ENCODE measurements around the gene SCN4A. TPM values are rescaled to one million over a fixed set of nuclear protein-coding genes. Genes with fewer than 3 reads are reported as not detected.
"Not testable (repeated sequence)": the region's sequence is repeated elsewhere in the genome, so short reads cannot be mapped to it uniquely, and the experiment has no call there.

Gene SCN4A
- total RNA-seq, 1 donor from 2014 or later: 0.78 TPM

DNA sequence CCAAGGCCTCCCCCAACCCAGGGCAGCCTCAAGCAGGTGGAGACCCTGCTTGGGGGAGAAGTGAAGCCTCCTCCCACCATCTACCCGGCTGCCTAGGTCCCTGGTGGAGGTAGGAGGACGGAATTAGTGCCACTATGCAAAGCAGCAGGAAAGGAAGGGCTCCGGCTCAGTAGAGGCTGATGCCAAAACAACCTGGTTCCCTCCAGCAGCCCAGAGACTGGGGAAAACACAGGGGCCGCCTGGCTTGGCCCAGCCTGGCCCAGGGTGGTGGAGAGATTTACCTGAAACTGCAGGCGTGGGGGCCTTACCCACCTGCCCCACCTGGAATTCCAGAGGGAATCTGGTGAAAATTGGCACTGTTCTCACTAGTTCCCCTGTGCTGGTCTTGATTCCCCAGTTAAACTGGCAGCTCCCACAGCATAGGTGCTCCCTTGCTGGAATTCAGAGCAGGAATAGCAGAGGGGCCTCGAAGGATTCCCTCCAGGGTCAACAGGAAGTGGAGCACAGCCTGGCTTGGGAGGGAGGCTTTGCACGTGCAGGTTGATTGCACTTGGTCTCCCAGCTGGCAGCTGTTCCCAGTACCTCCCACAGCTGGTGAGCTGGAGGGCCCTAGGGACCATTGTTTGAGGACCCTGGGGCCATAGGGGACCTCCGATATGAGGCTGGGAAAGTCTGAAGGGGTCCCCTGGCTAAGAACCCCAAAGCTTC is 45.1 kb downstream of the SCN4A start:
- peaks cover 87% of the 10 kb centered on the region for H3K4me1 Mint-ChIP-seq
- TF ChIP-seq, protein P1, sequence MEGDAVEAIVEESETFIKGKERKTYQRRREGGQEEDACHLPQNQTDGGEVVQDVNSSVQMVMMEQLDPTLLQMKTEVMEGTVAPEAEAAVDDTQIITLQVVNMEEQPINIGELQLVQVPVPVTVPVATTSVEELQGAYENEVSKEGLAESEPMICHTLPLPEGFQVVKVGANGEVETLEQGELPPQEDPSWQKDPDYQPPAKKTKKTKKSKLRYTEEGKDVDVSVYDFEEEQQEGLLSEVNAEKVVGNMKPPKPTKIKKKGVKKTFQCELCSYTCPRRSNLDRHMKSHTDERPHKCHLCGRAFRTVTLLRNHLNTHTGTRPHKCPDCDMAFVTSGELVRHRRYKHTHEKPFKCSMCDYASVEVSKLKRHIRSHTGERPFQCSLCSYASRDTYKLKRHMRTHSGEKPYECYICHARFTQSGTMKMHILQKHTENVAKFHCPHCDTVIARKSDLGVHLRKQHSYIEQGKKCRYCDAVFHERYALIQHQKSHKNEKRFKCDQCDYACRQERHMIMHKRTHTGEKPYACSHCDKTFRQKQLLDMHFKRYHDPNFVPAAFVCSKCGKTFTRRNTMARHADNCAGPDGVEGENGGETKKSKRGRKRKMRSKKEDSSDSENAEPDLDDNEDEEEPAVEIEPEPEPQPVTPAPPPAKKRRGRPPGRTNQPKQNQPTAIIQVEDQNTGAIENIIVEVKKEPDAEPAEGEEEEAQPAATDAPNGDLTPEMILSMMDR (IDR thresholded peaks at IDR 0.05): no peak
- H3K4me3 Mint-ChIP-seq: peak overlapping the region; percentile 98
- ChIA-PET POLR2A (interaction anchor here (0.5 to 19.1 kb wide), 16 partner anchors 9 to 229 kb away, joined by 3 to 837 read pairs (median 4); partner anchors contain the start of genes DDX42, GH1 and ICAM2), CTCF (interaction anchor here (0.8 to 8.9 kb wide), 4 partner anchors 8 to 98 kb away, joined by 4 to 146 read pairs (median 44); partner anchors contain the start of gene GH1)
- peaks cover 46% of the 10 kb centered on the region for H3K36me3 Mint-ChIP-seq (ENCODE audit: low read depth)
- no peaks in the 10 kb centered on the region for H3K27me3 Mint-ChIP-seq
- DNase-seq: peak; percentile 49
- peak; percentile 25 for ATAC-seq (ENCODE audit: low read depth)
- intact Hi-C loops (cut with micrococcal nuclease): no loop called here
- peak overlapping the region; percentile 96 for H3K27ac Mint-ChIP-seq
- H3K9me3 Mint-ChIP-seq: no peaks in the 10 kb centered on the region

DNA sequence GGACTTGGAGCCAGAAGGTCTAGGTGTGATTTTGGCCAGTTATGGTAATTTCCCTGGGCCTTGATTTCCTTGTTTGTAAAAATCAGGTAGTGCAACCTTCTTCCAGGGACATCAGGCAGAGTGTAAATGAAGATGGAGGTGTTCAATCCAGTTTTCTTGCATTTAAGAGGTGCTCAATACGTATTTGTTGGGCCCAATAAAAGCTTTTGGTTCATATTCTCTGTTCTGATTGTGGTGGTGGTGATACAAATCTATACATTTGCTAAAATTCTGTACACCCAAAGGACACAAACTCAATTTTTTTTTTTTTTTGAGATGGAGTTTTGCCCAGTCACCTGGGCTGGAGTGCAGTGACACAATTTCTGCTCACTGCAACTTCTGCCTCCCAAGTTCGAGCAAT is 46.6 kb downstream of the SCN4A start:
- no peak for ATAC-seq (ENCODE audit: low read depth)
- H3K27ac Mint-ChIP-seq: peak overlapping the region; percentile 96
- H3K4me3 Mint-ChIP-seq: peak overlapping the region; percentile 71
- peaks cover 37% of the 10 kb centered on the region for H3K36me3 Mint-ChIP-seq (ENCODE audit: low read depth)
- no peaks in the 10 kb centered on the region for H3K9me3 Mint-ChIP-seq
- H3K27me3 Mint-ChIP-seq: no peaks in the 10 kb centered on the region
- ChIA-PET CTCF (interaction anchor here (1.2 to 2.8 kb wide), 3 partner anchors 20 to 100 kb away, joined by 3 to 34 read pairs (median 6); no protein-coding TSS in a partner anchor), POLR2A (interaction anchor here (0.5 to 19.1 kb wide), 10 partner anchors 8 to 729 kb away, joined by 3 to 837 read pairs (median 6); partner anchors contain the start of genes GH1 and ICAM2)
- intact Hi-C loops (cut with micrococcal nuclease): no loop called here
- TF ChIP-seq, protein P1 (IDR thresholded peaks at IDR 0.05): no peak
- H3K4me1 Mint-ChIP-seq: peaks cover 95% of the 10 kb centered on the region
- no peak for DNase-seq

DNA sequence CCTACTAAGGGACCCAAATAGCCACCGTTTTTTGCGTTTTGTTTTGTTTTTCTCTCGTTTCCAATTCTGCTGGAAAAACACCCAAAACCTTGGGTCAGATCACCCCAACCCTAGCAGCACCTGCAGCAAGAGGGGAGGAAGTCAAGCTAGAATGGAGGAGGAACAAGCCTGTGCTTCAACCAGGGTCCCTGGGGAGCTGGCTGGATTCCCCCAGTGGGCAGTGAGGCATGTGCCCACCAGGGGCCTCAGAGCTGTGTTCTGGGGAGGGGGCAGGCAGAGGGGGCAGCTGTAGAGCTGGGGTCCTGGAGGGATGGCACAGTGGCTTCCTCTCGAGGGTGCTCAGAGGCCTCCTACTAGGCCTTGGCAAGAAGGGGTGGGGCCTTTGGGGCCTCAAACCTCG is 47.1 kb downstream of the SCN4A start:
- ATAC-seq (ENCODE audit: low read depth): peak; percentile 65
- CTCF ChIA-PET: interaction anchor here (1.2 to 2.8 kb wide), 4 partner anchors 8 to 100 kb away, joined by 3 to 34 read pairs (median 5); no protein-coding TSS in a partner anchor
- Mint-ChIP-seq H3K9me3 (no peaks in the 10 kb centered on the region), H3K4me1 (peaks cover 95% of the 10 kb centered on the region), H3K27me3 (no peaks in the 10 kb centered on the region), H3K27ac (peak overlapping the region; percentile 96), H3K36me3 (ENCODE audit: low read depth) (peaks cover 32% of the 10 kb centered on the region), H3K4me3 (peak overlapping the region; percentile 71)
- intact Hi-C loops (cut with micrococcal nuclease): loop anchor here (1.0 kb wide), 1 partner anchor 8 kb away; no protein-coding TSS in a partner anchor
- POLR2A ChIA-PET: interaction anchor here (0.5 to 19.1 kb wide), 9 partner anchors 8 to 728 kb away, joined by 3 to 837 read pairs (median 7); partner anchors contain the start of genes GH1 and ICAM2
- DNase-seq: peak; percentile 85
- TF ChIP-seq, protein P1 (IDR thresholded peaks at IDR 0.05): no peak

DNA sequence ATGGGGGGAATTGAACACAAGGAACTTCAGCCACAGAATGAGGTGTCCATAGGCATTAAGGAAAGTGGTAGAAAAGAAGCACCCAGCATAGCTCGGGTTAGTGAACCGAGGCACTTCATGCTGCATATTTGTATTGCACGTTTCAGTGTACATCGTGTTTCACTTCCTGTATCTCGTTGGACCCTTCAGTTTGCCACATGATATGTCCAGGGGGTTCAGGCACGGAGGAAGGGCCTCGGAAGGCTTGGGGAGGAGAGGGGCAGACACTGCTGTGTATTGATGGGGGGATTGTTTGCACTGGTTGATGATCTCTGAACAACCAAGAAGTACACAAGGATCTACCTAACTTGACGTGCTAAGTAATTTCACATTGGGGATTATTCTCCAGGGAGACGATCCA is 50.3 kb downstream of the SCN4A start:
- CTCF ChIA-PET: interaction anchor here (0.7 to 9.5 kb wide), 5 partner anchors 24 to 211 kb away, joined by 3 to 321 read pairs (median 7); partner anchors contain the start of gene ICAM2
- peak overlapping the region; percentile 71 for H3K4me3 Mint-ChIP-seq
- peak; percentile 51 for ATAC-seq (ENCODE audit: low read depth)

DNA sequence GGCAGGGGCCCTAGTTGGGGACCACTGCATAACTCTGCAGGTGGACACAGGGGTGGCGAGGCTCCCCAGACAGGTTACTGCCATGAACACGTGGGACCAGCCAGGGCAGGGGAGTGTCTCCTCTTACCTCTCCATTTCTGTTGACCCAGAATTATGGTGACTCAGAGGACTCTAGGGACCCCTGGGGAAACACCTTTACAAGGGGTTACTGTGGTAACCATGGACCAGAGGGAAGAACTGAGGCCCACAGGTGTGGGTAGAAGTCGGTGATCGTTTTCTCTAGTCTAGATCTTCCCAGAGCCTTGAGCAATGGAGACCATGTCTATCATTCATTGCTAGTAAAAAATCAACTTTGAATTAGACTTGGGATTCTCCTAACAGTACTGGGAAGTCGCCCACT is 51.9 kb downstream of the SCN4A start:
- H3K27me3 Mint-ChIP-seq; H3K9me3 Mint-ChIP-seq; intact Hi-C loops (cut with micrococcal nuclease); H3K36me3 Mint-ChIP-seq (ENCODE audit: low read depth): not testable (repeated sequence)
- peak overlapping the region; percentile 87 for H3K27ac Mint-ChIP-seq
- peak overlapping the region; percentile 59 for H3K4me3 Mint-ChIP-seq
- ChIA-PET POLR2A (interaction anchor here (0.7 to 19.1 kb wide), 11 partner anchors 9 to 213 kb away, joined by 4 to 837 read pairs (median 17); partner anchors contain the start of genes CD79B, ERN1 and ICAM2), CTCF (interaction anchor here (1.5 to 12.3 kb wide), 11 partner anchors 9 to 212 kb away, joined by 6 to 321 read pairs (median 46); partner anchors contain the start of genes CD79B, CSHL1, ERN1 and ICAM2)
- ATAC-seq (ENCODE audit: low read depth) (peak; percentile 37), DNase-seq (peak; percentile 49)
- H3K4me1 Mint-ChIP-seq: peaks cover 88% of the 10 kb centered on the region

More for the DNA sequence above, 50.3 kb downstream of the SCN4A start:
- intact Hi-C loops (cut with micrococcal nuclease); H3K27me3 Mint-ChIP-seq; H3K36me3 Mint-ChIP-seq (ENCODE audit: low read depth); H3K9me3 Mint-ChIP-seq: not testable (repeated sequence)
- DNase-seq: peak; percentile 51
- Mint-ChIP-seq H3K4me1 (peaks cover 88% of the 10 kb centered on the region), H3K27ac (peak overlapping the region; percentile 94)
- POLR2A ChIA-PET: interaction anchor here (0.6 to 19.1 kb wide), 9 partner anchors 8 to 223 kb away, joined by 3 to 837 read pairs (median 4); partner anchors contain the start of genes CD79B and ICAM2

DNA sequence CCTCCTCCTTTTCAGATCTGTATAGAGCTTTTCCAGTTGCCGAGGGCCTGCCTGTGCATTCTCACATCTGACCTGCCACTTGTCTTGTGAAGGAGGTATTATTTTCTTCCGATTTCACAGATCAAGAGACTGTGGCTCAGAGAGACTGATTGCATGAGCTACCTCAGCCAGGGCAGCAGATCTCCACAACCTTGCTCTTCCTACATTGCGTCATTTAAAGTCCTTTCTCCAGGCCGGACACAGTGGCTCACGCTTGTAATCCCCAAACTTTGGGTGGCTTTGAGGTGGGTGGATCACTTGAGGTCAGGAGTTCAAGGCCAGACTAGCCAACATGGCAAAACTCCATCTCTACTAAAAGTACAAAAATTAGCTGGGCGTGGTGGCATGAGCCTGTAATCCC is 52.7 kb downstream of the SCN4A start:
- H3K36me3 Mint-ChIP-seq (ENCODE audit: low read depth); intact Hi-C loops (cut with micrococcal nuclease); ATAC-seq (ENCODE audit: low read depth); DNase-seq; H3K27me3 Mint-ChIP-seq; H3K9me3 Mint-ChIP-seq: not testable (repeated sequence)
- peak overlapping the region; percentile 69 for H3K4me3 Mint-ChIP-seq
- peaks cover 86% of the 10 kb centered on the region for H3K4me1 Mint-ChIP-seq
- CTCF ChIA-PET: interaction anchor here (0.8 to 12.3 kb wide), 17 partner anchors 9 to 212 kb away, joined by 3 to 321 read pairs (median 12); partner anchors contain the start of genes CD79B, CSHL1, ERN1 and ICAM2
- peak overlapping the region; percentile 87 for H3K27ac Mint-ChIP-seq
- POLR2A ChIA-PET: interaction anchor here (0.6 to 19.1 kb wide), 19 partner anchors 10 to 953 kb away, joined by 3 to 837 read pairs (median 8); partner anchors contain the start of genes CD79B, ERN1, ICAM2 and PRR29
